Transverse colon (tissue), 4 donors: ENCODE measurements around the gene CLECL1. TPM values are rescaled to one million over a fixed set of nuclear protein-coding genes. Genes with fewer than 3 reads are reported as not detected.

Experiments used
- DNase-seq: peaks from one replicate; pipeline ENCODE4 v3.0.0-alpha.2; 2019
- H3K27ac ChIP-seq, 4 donors: fragments of 200-600 bp; sonication (generic); 2 replicates each; pipeline ENCODE4 v1.5.1; 2016 to 2018; ENCODE audit warnings: inconsistent platforms in 4 of 4
- H3K27me3 ChIP-seq: fragments of 200-600 bp; sonication (generic); 2 replicates; pipeline ENCODE4 v1.5.1; 2017; ENCODE audit warnings: inconsistent platforms
- H3K36me3 ChIP-seq, 4 donors: fragments of 200-600 bp; sonication (generic); 2 replicates each; pipeline ENCODE4 v1.5.1; 2017 to 2019; ENCODE audit warnings: inconsistent platforms in 4 of 4
- H3K4me1 ChIP-seq, 4 donors: fragments of 200-600 bp; sonication (generic); 2 replicates each; pipeline ENCODE4 v1.5.1; 2017 to 2020; ENCODE audit warnings: inconsistent platforms in 4 of 4
- H3K4me3 ChIP-seq, 4 donors: fragments of 200-600 bp; sonication (generic); 1 replicate in 1 of 4; 2 replicates in 3 of 4; pipeline versions ENCODE4 v1.5.1 to v1.6.1; 2017 to 2019; ENCODE audit warnings: inconsistent platforms in 4 of 4
- H3K9me3 ChIP-seq, 2 donors: fragments of 200-600 bp; sonication (generic); 2 replicates each; pipeline ENCODE4 v1.5.1; 2017 to 2019; ENCODE audit warnings: inconsistent platforms in 2 of 2
- EP300 ChIP-seq: sonication (generic); formaldehyde crosslinking; IDR thresholded peaks from one replicate; pipeline ENCODE4 v1.6.1; 2017; ENCODE audit warnings: antibody characterized with exemption, low read depth
- POLR2A ChIP-seq: fragments of 450-650 bp; IDR thresholded peaks from one replicate; pipeline ENCODE4 v1.6.1; 2016; ENCODE audit warnings: antibody characterized with exemption, mild to moderate bottlenecking, moderate library complexity
- POLR2AphosphoS5 ChIP-seq, 3 donors: sonication (generic); formaldehyde crosslinking; IDR thresholded peaks; one replicate each; pipeline ENCODE4 v1.6.1; 2016; ENCODE audit warnings: antibody characterized with exemption in 3 of 3
- WGBS, 2 donors: methylation state at CpG; one replicate each; pipeline ENCODE4 v1.1.5; 2018; ENCODE audit warnings: low coverage in 1 of 2; 5-methylcytosine and 5-hydroxymethylcytosine counted together
- in situ Hi-C, 4 donors: fragments of 200-750 bp; cut with MboI; loops; one replicate each; pipeline versions ENCODE4 v1.15.0 to v1.15.1; 2017; ENCODE audit warnings: low sequenced_read_pairs in 3 of 4, low pct_ligation_motif_present in 1 of 4, low pct_unique_long_range_greater_than_20kb in 1 of 4
- intact Hi-C: fragments of 100-400 bp; cut with DNase I; formaldehyde crosslinking; loops from one replicate; pipeline ENCODE4 v1.15.1; 2023; ENCODE audit warnings: low total_unique reads
- total RNA-seq, 4 donors: library from RNA; depleted of rRNA; stranded (reverse); fragments of >200 nt; gene quantifications; one replicate each; pipeline ENCODE4 v1.1.0, GENCODE V29; 2016
- TF ChIP-seq, protein P1 (sequence below), 5 experiments: fragments of 200-600 bp in 3 of 5; fragments of 450-650 bp in 2 of 5; sonication (generic) in 3 of 5; IDR thresholded peaks; 1 replicate in 2 of 5; 2 replicates in 3 of 5; pipeline ENCODE4 v1.5.1; 2016 to 2017; ENCODE audit warnings: antibody characterized with exemption in 5 of 5, inconsistent platforms in 3 of 5, mild to moderate bottlenecking in 2 of 5, moderate library complexity in 1 of 5

Gene CLECL1
- 1 to 10 TPM in 1 of 4 donors, not detected in 3; 2.7 TPM for total RNA-seq

DNA sequence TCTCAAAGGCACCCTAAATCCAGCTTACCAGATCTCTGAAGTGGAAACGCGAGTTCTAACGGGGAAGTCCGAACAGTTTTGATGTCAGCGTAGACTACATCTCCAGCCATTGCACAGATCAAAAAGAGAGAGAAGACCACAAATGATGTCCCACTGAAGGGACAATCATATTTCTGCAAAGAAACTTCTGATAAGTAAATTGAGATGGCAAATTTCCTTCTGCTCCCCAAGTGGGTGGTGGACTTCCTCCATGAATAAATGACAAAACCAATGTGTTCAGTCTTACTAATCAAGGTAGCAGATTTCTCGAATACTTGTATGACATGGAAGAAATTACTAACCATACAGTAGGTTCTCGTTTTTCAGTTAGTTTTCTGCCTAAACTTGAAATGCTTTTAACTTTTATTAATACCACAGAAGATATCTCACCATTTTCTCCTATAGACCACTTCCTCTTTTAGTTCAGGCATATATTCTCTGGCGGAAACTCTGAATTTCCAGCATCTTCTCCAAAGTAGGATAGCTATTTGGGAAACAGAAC is at the start of gene CLECL1:
Gene CLECL1, minus strand, starts transcription at position 177 of the 541 bp plus-strand sequence.
- in situ Hi-C loops: no loop called here
- Histone ChIP-seq H3K4me3 (no peak within 1 kb of the TSS), H3K27ac (peak within 1 kb of the TSS; percentile 46 to 54 (median 50)), H3K36me3 (no peaks in the 10 kb centered on the region), H3K27me3 (no peaks in the 10 kb centered on the region), H3K4me1 (peaks cover 0 to 12% (median 4%) of the 10 kb centered on the region in 4 donors), H3K9me3 (no peaks in the 10 kb centered on the region)
- WGBS, 2 donors: 68 to 76% methylated on average over 8 of the region's 8 CpGs
- TF ChIP-seq EP300 (no peak), POLR2A (no peak)
- DNase-seq: no peak
- intact Hi-C loops: no loop called here

DNA sequence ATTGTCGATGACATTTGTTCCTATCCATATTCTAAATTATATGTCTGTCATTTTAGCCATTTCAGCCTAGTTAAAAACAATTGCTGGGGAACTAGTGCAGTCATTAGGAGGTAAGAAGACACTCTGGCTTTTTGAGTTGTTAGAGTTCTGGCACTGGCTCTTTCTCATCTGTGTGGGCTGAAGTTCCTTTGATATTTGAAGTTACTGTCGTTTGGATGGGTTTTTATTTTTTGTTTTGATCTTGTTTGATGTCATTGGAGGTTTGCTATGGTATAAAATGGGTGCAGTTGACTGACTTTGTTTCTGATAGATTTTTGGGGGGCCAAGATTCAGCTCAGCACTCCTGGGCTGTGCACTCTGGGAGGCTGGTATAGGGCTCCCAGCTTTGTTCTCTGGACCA is 48.5 kb upstream of the CLECL1 start:
- in situ Hi-C loops: no loop called here
- Histone ChIP-seq H3K27ac (no peak overlapping the region), H3K4me3 (no peak overlapping the region), H3K9me3 (no peaks in the 10 kb centered on the region), H3K27me3 (no peaks in the 10 kb centered on the region), H3K4me1 (no peaks in the 10 kb centered on the region), H3K36me3 (no peaks in the 10 kb centered on the region)
- 75 to 95% methylated on average over 2 of the region's 2 CpGs for WGBS, 2 donors
- TF ChIP-seq, protein P1, sequence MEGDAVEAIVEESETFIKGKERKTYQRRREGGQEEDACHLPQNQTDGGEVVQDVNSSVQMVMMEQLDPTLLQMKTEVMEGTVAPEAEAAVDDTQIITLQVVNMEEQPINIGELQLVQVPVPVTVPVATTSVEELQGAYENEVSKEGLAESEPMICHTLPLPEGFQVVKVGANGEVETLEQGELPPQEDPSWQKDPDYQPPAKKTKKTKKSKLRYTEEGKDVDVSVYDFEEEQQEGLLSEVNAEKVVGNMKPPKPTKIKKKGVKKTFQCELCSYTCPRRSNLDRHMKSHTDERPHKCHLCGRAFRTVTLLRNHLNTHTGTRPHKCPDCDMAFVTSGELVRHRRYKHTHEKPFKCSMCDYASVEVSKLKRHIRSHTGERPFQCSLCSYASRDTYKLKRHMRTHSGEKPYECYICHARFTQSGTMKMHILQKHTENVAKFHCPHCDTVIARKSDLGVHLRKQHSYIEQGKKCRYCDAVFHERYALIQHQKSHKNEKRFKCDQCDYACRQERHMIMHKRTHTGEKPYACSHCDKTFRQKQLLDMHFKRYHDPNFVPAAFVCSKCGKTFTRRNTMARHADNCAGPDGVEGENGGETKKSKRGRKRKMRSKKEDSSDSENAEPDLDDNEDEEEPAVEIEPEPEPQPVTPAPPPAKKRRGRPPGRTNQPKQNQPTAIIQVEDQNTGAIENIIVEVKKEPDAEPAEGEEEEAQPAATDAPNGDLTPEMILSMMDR (IDR thresholded peaks at IDR 0.05): no peak
- TF ChIP-seq POLR2A: no peak
- TF ChIP-seq EP300: no peak
- TF ChIP-seq POLR2AphosphoS5 (IDR thresholded peaks at IDR 0.05): no peak
- no peak for DNase-seq
- intact Hi-C loops: no loop called here

DNA sequence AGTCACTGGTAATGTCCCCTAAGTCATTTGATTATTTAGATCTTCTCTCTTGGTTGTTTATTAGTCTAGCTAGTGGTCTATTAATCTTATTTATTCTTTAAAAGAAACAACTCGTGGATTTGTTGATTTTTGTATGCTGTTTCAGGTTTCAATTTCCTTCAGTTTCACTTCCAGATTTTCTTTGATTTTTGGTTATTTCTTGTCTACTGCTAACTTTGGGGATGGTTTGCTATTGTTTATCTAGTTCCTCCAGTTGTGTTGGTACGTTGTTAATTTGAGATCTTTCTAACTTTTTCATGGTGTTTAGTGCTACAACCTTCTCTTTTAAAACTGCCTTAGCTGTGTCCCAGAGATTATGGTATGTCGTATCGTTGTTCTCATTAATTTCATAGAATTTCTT is 46.3 kb upstream of the CLECL1 start:
- H3K27ac ChIP-seq: peak overlapping the region in 1 of 4 donors; percentile 29
- intact Hi-C loops: no loop called here
- in situ Hi-C loops: no loop called here
- DNase-seq: no peak
- TF ChIP-seq, protein P1 (IDR thresholded peaks at IDR 0.05): no peak
- TF ChIP-seq EP300: no peak
- no peak for TF ChIP-seq POLR2A
- no peak for TF ChIP-seq POLR2AphosphoS5 (IDR thresholded peaks at IDR 0.05)
- H3K4me3 ChIP-seq: no peak overlapping the region
- no peaks in the 10 kb centered on the region for H3K9me3 ChIP-seq
- peaks cover 0 to 14% (median 5%) of the 10 kb centered on the region in 4 donors for H3K4me1 ChIP-seq
- H3K27me3 ChIP-seq: no peaks in the 10 kb centered on the region
- 71 to 77% methylated on average over 4 of the region's 4 CpGs for WGBS, 2 donors
- H3K36me3 ChIP-seq: no peaks in the 10 kb centered on the region

- in situ Hi-C loops (no loop called here), intact Hi-C loops (no loop called here)
- Histone ChIP-seq H3K27ac (no peak overlapping the region), H3K4me1 (peaks cover 0 to 17% (median 7%) of the 10 kb centered on the region in 4 donors), H3K36me3 (no peaks in the 10 kb centered on the region), H3K27me3 (no peaks in the 10 kb centered on the region), H3K4me3 (no peak overlapping the region), H3K9me3 (no peaks in the 10 kb centered on the region)
- TF ChIP-seq EP300: no peak
- no peak for TF ChIP-seq POLR2AphosphoS5 (IDR thresholded peaks at IDR 0.05)
- TF ChIP-seq, protein P1 (IDR thresholded peaks at IDR 0.05): no peak
- no peak for TF ChIP-seq POLR2A
- 69 to 71% methylated on average over 3 of the region's 3 CpGs for WGBS, 2 donors
- no peak for DNase-seq
Observed at GRCh38 chr12:9776781-9777180, 43.9 kb upstream of the CLECL1 start.
